Left renal cortex interstitium (tissue), 4 donors: Measurements from ENCODE around the gene NCAPH2. TPM values are rescaled to one million over a fixed set of nuclear protein-coding genes. Genes with fewer than 3 reads are reported as not detected.

Source experiments
- DNase-seq, 4 donors: peaks; one replicate each; pipeline ENCODE4 v3.0.0-alpha.2; 2013; ENCODE audit warnings: low read depth in 4 of 4, low spot score in 2 of 4, missing footprints in 1 of 4
- polyA plus RNA-seq, 4 donors: library from polyadenylated mRNA; unstranded; fragments of 120-200 nt; gene quantifications; one replicate each; pipeline ENCODE4 v1.2.1, GENCODE V29; 2013; ENCODE audit not compliant: insufficient read length in 4 of 4

NCAPH2 gene
- polyA plus RNA-seq, 4 donors: 35.8 to 57.9 (median 53.3) TPM

GRCh38 chr22:50545522-50546325 is 37.7 kb downstream of the NCAPH2 start, which contains the start of gene KLHDC7B:
Gene KLHDC7B (plus strand): TSS chr22:50545899. CDS start chr22:50546244, 345 bp downstream.
- no peak for DNase-seq

- DNase-seq: no peak
Observed at GRCh38 chr22:50546326-50547262, 38.6 kb downstream of the NCAPH2 start.

GRCh38 chr22:50547263-50547985 is 39.4 kb downstream of the NCAPH2 start:
- DNase-seq: no peak

DNA sequence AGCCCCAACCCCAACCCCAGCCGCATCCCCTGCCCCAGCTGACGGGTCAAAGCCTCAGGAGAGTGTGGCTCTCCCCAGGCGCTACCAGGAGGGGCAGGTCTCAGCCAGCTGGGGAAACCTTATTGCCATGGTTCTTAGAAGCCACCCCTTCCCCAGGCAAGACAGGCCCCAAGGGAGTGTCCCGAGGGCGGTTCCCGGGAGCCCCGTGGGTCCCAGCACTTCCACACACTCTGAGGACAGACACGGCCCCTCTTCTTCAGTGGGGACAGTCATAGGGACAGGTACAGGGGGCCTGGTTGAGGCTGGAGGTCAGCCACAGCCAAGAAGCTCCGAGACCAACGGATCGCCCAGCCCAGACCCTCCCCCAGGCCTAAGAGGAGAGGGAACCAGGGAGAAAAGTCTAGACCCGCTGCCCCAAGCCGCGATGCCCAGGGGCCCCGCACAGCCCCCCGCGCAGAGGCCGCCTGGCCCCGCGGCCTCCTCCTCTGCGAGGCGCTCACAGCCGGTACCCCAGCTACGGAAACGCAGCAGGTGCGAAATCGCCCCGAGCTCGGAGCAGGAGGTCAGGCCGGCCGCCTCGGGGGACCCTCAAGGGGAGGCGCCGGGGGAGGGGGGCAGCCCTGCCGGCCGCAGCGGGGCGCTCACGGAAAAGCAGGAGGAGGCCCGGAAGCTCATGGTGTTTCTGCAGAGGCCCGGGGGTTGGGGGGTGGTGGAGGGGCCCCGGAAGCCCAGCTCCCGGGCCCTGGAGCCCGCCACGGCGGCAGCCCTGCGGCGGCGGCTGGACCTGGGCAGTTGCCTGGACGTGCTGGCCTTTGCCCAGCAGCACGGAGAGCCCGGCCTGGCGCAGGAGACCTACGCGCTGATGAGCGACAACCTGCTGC is 40.3 kb downstream of the NCAPH2 start:
- no peak for DNase-seq

DNA sequence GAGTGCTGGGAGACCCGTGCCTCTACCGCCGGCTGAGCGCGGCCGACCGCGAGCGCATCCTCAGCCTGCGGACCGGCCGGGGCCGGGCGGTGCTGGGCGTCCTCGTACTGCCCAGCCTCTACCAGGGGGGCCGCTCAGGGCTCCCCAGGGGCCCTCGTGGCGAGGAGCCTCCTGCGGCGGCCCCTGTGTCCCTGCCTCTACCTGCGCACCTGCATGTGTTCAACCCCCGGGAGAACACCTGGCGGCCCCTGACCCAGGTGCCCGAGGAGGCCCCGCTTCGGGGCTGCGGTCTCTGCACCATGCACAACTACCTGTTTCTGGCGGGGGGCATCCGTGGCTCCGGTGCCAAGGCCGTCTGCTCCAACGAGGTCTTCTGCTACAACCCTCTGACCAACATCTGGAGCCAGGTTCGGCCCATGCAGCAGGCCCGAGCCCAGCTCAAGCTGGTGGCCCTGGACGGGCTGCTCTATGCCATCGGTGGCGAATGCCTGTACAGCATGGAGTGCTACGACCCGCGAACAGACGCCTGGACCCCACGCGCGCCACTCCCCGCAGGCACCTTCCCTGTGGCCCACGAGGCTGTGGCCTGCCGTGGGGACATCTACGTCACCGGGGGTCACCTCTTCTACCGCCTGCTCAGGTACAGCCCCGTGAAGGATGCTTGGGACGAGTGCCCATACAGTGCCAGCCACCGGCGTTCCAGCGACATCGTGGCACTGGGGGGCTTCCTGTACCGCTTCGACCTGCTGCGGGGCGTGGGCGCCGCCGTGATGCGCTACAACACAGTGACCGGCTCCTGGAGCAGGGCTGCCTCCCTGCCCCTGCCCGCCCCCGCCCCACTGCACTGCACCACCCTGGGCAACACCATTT is 41.1 kb downstream of the NCAPH2 start:
- no peak for DNase-seq

GRCh38 chr22:50550395-50550794 is 42.4 kb downstream of the NCAPH2 start:
- no peak for DNase-seq

DNA sequence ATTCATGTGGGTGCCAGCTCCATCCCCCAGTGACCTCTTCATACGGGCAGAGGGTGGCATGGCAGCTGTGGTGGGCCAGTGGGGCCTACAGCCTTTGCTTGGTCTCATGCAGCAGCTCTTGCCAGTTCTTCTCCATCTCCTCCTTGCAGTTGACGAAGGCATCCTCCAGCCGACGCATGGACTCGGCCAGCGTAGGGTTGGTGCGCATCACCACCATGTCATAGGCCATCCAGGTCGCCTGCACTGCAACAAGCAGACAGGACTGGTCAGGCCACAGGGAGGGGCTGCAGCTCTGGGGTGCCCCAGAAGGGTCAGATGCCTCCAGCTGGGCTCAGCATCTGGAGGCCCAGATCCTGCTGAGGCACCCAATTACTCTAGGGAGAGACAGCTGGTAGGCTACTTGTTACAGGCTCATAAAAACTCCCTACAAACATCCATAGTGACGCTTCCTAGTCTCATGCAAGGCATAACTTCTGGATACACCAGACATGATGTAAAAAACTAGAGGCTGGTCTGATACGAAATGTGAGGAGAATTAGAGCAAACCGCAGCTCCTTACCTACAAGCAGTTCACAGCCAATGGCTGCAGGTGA is 43.2 kb downstream of the NCAPH2 start:
- DNase-seq: no peak

DNA sequence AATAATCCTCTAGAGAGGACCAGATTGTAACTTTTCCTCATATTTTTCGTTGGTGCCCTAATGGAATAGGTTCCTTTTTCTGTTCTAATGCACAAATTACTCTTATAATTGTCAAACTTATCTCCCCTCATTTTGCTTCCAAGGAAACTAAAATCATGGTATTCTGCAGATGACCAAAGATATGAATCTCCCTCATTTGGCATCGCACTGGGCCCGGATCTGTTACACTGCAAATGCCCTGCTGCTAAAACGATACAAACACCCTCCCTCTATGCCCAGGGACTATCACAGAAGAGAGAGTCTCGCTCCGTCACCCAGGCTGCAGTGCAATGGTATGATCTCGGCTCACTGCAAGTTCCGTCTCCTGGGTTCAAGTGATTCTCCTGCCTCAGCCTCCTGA is 45.3 kb downstream of the NCAPH2 start:
- DNase-seq: no peak

GRCh38 chr22:50556703-50557102 is 48.7 kb downstream of the NCAPH2 start:
- DNase-seq: no peak

DNA sequence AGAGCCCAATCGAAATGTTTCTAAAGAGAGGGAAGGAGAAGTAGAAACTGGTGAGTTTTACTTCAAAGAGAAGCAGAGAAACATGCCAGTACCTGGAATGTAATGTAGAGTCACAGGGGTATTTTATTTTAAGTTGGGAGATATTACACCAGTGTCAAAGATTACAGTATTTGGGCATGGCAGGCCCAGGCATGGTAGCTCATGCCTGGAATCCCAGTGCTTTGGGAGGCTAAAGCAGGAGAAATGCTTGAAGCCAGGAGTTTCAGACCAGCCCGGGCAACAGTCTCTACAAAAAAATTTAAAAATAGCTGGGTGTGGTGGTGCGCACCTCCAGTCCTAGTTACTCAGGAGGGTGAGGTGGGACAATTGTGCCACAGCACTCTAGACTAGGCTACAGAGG is 52.0 kb downstream of the NCAPH2 start:
- no peak for DNase-seq

GRCh38 chr22:50561401-50562358 is 53.7 kb downstream of the NCAPH2 start:
- no peak for DNase-seq

DNA sequence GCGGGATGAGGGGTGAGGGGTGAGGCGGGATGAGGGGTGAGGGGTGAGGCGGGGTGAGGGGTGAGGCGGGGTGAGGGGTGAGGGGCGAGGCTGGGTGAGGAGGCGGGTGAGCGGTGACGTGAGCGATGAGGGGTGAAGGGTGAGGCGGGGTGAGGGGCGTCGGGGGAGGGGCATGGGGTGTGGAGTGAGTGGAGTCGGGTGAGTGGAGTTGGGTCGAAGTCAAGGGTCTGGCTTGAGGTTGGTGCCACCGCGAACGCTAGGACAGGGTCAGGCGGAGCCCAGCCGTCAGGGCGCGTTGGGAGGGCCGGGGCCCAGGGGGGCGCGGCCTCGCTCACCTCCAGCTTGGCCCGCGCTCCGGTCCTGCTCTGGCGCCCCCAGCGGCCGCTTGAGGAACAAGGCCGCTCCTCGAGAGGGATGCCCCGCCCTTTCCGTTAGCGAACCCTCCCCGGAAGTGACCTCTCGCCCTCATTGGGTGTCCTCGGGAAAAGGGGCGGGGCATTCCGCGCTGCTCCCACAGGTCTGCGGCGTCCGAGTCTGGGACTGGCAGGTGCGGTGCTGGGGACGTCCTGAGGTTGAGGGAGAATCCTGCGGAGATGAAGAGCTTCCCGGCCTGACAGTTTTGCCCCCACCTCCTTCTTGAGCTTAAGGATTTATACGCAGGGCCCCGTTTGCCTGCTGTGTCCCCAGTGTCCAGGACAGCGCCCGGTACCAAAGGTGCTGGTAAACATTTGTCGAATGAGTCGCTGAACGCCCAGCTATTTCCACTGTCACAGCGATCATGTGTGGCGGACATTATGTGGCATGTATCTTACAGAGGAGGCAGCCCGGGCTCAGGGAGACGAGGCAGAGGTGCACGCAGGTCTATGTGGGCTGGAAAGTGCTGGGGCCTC is 54.7 kb downstream of the NCAPH2 start, which contains the start of gene SYCE3:
Gene SYCE3 (minus strand): TSS at position 397 of the 890 bp plus-strand sequence. CDS start 6,514 bp downstream, outside the sequence.
- peak; percentile 77 to 89 (median 82) for DNase-seq

GRCh38 chr22:50563413-50564160 is 55.6 kb downstream of the NCAPH2 start:
- no peak for DNase-seq

- DNase-seq: no peak
Observed at GRCh38 chr22:50564289-50564688, 56.3 kb downstream of the NCAPH2 start.

DNA sequence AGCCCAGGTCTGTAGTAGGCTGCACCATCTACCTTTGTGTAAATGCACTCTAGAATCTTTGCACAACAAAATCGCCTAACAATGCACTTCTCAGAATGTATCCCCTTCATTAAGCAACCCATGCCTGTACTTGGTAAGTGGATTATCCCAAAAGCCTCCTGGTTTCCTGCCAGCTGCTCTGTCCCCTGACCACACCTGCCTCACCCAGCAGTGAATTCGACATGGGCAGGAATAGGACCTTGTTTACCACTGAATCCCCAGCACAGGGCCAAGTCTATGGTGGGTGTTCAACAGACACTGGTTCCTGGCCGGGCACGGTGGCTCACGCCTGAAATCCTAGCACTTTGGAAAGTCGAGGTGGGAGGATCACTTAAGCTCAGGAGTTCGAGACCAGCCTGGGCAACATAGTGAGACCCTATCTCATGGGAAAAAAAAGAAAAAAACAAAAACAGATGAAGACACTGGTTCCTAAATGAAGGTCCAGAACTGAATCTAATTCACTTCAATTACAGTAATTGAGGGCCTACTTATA is 59.8 kb downstream of the NCAPH2 start:
- no peak for DNase-seq
